Neural progenitor cell (in vitro differentiated cells): ENCODE data around the gene IRF8.

Source experiments
- CTCF ChIP-seq: fragments of 200-600 bp; sonication (generic); IDR thresholded peaks from 2 replicates; pipeline ENCODE4 v1.5.1; 2017; ENCODE audit warnings: antibody characterized with exemption, mild to moderate bottlenecking
- EZH2 ChIP-seq: fragments of 200-600 bp; sonication (generic); IDR thresholded peaks from 2 replicates; pipeline ENCODE4 v1.6.1; 2017; ENCODE audit warnings: antibody characterized with exemption, mild to moderate bottlenecking, moderate library complexity
- EZH2phosphoT487 ChIP-seq: fragments of 200-600 bp; sonication (generic); IDR thresholded peaks from 2 replicates; pipeline ENCODE4 v1.6.1; 2017; ENCODE audit warnings: antibody characterized with exemption

- TF ChIP-seq CTCF: no peak
- TF ChIP-seq EZH2phosphoT487: no peak
- TF ChIP-seq EZH2: no peak
These were observed 26.2 kb upstream of the IRF8 start for GRCh38 chr16:85872734-85873133.
